ENCODE results near the gene MTCH1. TPM values are rescaled to one million over a fixed set of nuclear protein-coding genes. Genes with fewer than 3 reads are reported as not detected.

MTCH1 gene
- total and polyA plus RNA-seq, 7 donors: 141 to 198 (median 163) TPM

DNA sequence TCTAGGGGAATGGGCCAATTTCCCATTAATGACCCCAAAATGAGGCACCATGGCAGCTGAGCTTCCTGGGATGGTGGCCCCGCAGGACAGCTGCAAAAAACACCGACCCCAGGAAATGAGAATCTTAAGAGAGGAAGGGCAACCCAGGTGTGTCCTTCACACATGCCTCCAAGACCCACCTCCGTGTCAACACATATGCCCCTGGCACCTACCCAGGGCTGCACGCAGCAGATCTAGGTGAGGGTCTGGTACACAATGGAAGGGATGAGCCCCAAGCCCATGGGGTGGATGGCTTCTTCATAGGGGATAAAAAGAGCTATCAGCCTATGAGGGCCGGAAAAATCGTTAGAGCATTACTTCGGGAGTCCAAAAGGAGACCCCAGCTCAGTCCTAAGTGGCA is 9.5 kb downstream of the MTCH1 start:
- peaks cover 60 to 71% (median 68%) of the 10 kb centered on the region in 4 donors for H3K36me3 ChIP-seq
- 94 to 97% methylated on average over 7 of the region's 7 CpGs for WGBS, 2 donors
- no peak overlapping the region for H3K4me3 ChIP-seq
- TF ChIP-seq POLR2A (IDR thresholded peaks at IDR 0.05) (no peak), EP300 (IDR thresholded peaks at IDR 0.05) (no peak), POLR2AphosphoS5 (IDR thresholded peaks at IDR 0.05) (no peak), CTCF (IDR thresholded peaks at IDR 0.05) (no peak)
- DNase-seq: no peak
- intact Hi-C loops (cut with DNase I): no loop called here
- no peaks in the 10 kb centered on the region for H3K9me3 ChIP-seq
- peaks cover 0 to 41% (median 35%) of the 10 kb centered on the region in 4 donors for H3K4me1 ChIP-seq
- H3K27ac ChIP-seq: no peak overlapping the region
- no peaks in the 10 kb centered on the region for H3K27me3 ChIP-seq

GRCh38 chr6:36976007-36976264 is 10.1 kb downstream of the MTCH1 start:
- TF ChIP-seq POLR2AphosphoS5 (IDR thresholded peaks at IDR 0.05) (no peak), EP300 (IDR thresholded peaks at IDR 0.05) (no peak), CTCF (IDR thresholded peaks at IDR 0.05) (no peak), POLR2A (IDR thresholded peaks at IDR 0.05) (no peak)
- intact Hi-C loops (cut with DNase I): no loop called here
- Histone ChIP-seq H3K27ac (peak overlapping the region in 1 of 4 donors; percentile 19), H3K4me1 (peaks cover 0 to 35% (median 29%) of the 10 kb centered on the region in 4 donors), H3K9me3 (no peaks in the 10 kb centered on the region), H3K36me3 (peaks cover 66 to 77% (median 73%) of the 10 kb centered on the region in 4 donors), H3K27me3 (no peaks in the 10 kb centered on the region), H3K4me3 (no peak overlapping the region)
- WGBS, 2 donors: 92 to 96% methylated on average over 4 of the region's 4 CpGs
- DNase-seq: no peak

GRCh38 chr6:36975231-36976006 is 10.6 kb downstream of the MTCH1 start:
- intact Hi-C loops (cut with DNase I): no loop called here
- no peak for DNase-seq
- H3K4me3 ChIP-seq: no peak overlapping the region
- peak overlapping the region in 1 of 4 donors; percentile 19 for H3K27ac ChIP-seq
- H3K27me3 ChIP-seq: no peaks in the 10 kb centered on the region
- WGBS, 2 donors: 91 to 95% methylated on average over 7 of the region's 7 CpGs
- no peaks in the 10 kb centered on the region for H3K9me3 ChIP-seq
- H3K4me1 ChIP-seq: peaks cover 0 to 30% (median 24%) of the 10 kb centered on the region in 4 donors
- peaks cover 71 to 82% (median 79%) of the 10 kb centered on the region in 4 donors for H3K36me3 ChIP-seq
- TF ChIP-seq EP300 (IDR thresholded peaks at IDR 0.05) (no peak), POLR2AphosphoS5 (IDR thresholded peaks at IDR 0.05) (no peak), CTCF (IDR thresholded peaks at IDR 0.05) (no peak)

GRCh38 chr6:36973647-36974046 is 12.3 kb downstream of the MTCH1 start:
- TF ChIP-seq POLR2AphosphoS5 (IDR thresholded peaks at IDR 0.05): peak in 1 of 4 donors; percentile 6
- TF ChIP-seq CTCF (IDR thresholded peaks at IDR 0.05): no peak
- DNase-seq: no peak
- H3K36me3 ChIP-seq: peaks cover 88 to 100% (median 96%) of the 10 kb centered on the region in 4 donors
- peaks cover 0 to 14% (median 7%) of the 10 kb centered on the region in 4 donors for H3K4me1 ChIP-seq
- WGBS, 2 donors: 83 to 96% methylated on average over 4 of the region's 4 CpGs
- no peaks in the 10 kb centered on the region for H3K9me3 ChIP-seq
- no peak overlapping the region for H3K4me3 ChIP-seq
- intact Hi-C loops (cut with DNase I): no loop called here
- H3K27ac ChIP-seq: peak overlapping the region in 2 of 4 donors; percentile 7 to 47
- H3K27me3 ChIP-seq: no peaks in the 10 kb centered on the region

- intact Hi-C loops (cut with DNase I): no loop called here
- H3K27me3 ChIP-seq: no peaks in the 10 kb centered on the region
- TF ChIP-seq CTCF (IDR thresholded peaks at IDR 0.05): no peak
- TF ChIP-seq EP300 (IDR thresholded peaks at IDR 0.05): no peak
- no peak for TF ChIP-seq POLR2AphosphoS5 (IDR thresholded peaks at IDR 0.05)
- TF ChIP-seq POLR2A (IDR thresholded peaks at IDR 0.05): no peak
- 72 to 87% methylated on average over 1 of the region's 1 CpG for WGBS, 2 donors
- peak overlapping the region in 2 of 4 donors; percentile 7 to 47 for H3K27ac ChIP-seq
- H3K36me3 ChIP-seq: peaks cover 92 to 100% (median 98%) of the 10 kb centered on the region in 4 donors
- DNase-seq: no peak
- peaks cover 0 to 13% (median 6%) of the 10 kb centered on the region in 4 donors for H3K4me1 ChIP-seq
- no peak overlapping the region for H3K4me3 ChIP-seq
- no peaks in the 10 kb centered on the region for H3K9me3 ChIP-seq
Measured at GRCh38 chr6:36973190-36973589, 12.8 kb downstream of the MTCH1 start.

Data from sigmoid colon (tissue), 7 donors.